Measurements from ENCODE around the gene MFSD2A.

MFSD2A gene

DNA sequence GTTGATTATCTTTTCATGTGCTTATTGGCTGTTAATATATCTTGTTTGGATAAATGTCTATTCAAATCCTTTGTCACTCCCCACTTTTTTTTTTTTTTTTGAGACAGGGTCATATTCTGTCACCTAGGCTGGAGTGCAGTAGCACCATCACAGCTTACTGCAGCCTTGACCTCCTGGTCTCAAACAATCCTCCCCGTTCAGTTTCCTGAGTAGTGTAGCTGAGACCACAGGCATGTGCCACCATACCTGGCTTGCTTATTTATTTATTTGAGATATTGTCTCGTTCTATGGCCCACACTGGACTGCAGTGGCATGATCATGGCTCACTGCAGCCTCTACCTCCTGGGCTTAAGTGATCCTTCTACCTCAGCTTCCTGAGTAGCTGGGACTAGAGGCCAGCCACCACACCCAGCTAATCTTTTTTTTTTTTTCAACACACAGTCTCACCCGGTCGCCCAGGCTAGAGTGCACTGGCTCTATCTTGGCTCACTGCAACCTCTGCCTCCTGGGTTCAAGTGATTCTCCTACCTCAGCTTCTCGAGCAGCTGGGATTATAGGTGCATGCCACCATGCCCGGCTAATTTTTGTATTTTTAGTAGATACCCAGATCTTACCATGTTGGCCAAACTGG is 39.3 kb upstream of the MFSD2A start:
- TF ChIP-seq, protein P1, sequence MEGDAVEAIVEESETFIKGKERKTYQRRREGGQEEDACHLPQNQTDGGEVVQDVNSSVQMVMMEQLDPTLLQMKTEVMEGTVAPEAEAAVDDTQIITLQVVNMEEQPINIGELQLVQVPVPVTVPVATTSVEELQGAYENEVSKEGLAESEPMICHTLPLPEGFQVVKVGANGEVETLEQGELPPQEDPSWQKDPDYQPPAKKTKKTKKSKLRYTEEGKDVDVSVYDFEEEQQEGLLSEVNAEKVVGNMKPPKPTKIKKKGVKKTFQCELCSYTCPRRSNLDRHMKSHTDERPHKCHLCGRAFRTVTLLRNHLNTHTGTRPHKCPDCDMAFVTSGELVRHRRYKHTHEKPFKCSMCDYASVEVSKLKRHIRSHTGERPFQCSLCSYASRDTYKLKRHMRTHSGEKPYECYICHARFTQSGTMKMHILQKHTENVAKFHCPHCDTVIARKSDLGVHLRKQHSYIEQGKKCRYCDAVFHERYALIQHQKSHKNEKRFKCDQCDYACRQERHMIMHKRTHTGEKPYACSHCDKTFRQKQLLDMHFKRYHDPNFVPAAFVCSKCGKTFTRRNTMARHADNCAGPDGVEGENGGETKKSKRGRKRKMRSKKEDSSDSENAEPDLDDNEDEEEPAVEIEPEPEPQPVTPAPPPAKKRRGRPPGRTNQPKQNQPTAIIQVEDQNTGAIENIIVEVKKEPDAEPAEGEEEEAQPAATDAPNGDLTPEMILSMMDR (IDR thresholded peaks at IDR 0.05; ENCODE audit: low read depth, low read length), result no peak
- no peak for DNase-seq (ENCODE audit: low read depth, low spot score)
- in situ Hi-C loops (cut with HindIII; ENCODE audit: low sequenced_read_pairs), result no loop called here
- no peak overlapping the region for H3K4me3 ChIP-seq (ENCODE audit: low read depth, low read length)

DNA sequence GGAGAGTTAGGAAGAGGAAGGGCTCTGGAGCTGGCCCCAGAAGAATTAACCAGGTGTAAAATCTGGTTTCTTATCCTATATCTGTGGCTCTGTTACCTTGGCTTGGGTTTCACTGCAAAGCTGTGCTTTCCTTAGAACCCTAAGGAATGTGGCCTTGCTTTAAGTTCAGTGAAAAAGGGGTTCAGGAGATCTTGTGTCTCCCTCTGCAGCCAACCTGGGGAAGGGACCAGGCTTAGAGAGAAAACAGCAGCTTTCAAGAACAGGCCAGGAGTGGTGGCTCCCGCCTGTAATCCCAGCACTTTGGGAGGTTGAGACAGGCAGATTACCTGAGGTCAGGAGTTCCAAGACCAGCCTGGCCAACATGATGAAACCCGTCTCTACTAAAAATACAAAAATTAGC is 37.1 kb upstream of the MFSD2A start:
- in situ Hi-C loops (cut with HindIII; ENCODE audit: low sequenced_read_pairs), result no loop called here
- DNase-seq (ENCODE audit: low read depth, low spot score), result no peak
- H3K4me3 ChIP-seq (ENCODE audit: low read depth, low read length), result no peak overlapping the region
- TF ChIP-seq, protein P1 (IDR thresholded peaks at IDR 0.05; ENCODE audit: low read depth, low read length), result no peak

DNA sequence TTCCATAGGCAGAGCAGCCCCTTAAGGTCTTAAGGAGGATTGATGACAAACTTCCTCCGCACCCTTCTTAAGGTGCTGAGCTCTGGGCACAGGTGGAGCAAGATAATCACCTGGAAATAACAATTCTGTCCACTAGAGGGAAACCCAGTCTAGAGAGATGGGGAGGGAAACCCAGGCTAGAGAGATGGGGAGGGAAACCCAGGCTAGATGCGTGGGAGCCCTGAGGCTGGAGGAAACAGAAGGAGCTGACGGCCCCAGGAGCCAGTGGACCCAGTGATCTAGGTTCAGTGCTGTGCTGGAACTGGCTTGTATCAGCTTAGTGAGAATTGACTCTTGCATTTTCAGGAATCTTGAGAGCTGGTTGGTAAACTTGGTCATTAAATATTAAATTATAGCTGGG is 35.4 kb upstream of the MFSD2A start:
- TF ChIP-seq, protein P1 (IDR thresholded peaks at IDR 0.05; ENCODE audit: low read depth, low read length), result peak; percentile 53
- peak; percentile 28 for DNase-seq (ENCODE audit: low read depth, low spot score)
- no peak overlapping the region for H3K4me3 ChIP-seq (ENCODE audit: low read depth, low read length)
- in situ Hi-C loops (cut with HindIII; ENCODE audit: low sequenced_read_pairs), result no loop called here

DNA sequence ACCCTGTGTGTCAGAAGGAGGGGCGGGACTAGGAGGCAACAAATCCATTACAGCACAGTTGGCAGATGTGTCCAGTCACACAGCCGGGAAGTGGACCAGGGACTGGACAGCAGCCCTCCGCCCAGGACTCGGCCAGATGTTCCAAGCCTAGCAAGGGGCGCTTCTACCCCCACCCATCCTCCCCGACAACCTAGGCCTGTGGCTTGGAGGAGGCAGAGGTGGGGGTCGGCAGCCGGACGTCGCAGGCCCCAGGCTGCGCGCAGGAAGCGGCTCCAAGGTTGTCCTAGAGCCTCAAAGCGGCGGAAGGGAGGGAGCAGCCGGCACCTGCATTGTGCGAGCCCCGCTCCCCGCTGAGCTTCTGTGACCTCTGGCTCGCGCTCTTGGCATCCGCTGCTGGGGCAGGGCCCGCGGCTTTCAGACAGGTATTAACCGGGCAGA is 32.7 kb upstream of the MFSD2A start:
- H3K4me3 ChIP-seq (ENCODE audit: low read depth, low read length), result no peak overlapping the region
- no peak for DNase-seq (ENCODE audit: low read depth, low spot score)
- in situ Hi-C loops (cut with HindIII; ENCODE audit: low sequenced_read_pairs), result no loop called here
- TF ChIP-seq, protein P1 (IDR thresholded peaks at IDR 0.05; ENCODE audit: low read depth, low read length), result no peak

DNA sequence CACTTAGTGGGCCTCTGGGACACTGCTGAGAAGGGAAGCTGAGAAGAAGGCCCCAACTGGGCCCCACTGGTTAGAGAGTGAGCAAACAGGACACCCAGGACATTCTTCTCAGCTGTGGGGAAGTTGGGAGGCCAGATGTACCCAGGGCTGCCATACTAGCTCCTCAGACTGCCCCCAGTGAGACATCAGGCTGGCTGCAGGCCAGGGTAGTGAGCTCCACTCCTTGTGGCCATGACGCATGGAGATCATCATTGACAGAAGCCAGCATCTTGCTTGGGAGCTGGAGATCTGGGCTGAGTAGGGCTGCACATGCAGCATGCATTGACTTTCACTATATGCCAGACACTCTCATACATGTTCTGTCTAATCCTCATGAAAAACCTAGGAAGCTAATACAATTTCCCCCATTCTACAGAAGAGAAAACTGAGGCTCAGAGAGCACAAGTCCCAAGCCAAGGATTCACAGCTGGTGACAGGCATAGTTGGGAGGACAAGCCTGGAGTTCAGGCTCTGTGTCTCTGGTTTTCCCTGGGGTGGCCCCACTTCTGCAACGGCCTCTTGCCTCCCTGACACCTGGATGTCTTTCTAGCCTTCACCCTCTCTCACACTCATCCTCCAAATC is 29.1 kb upstream of the MFSD2A start:
- TF ChIP-seq, protein P1 (IDR thresholded peaks at IDR 0.05; ENCODE audit: low read depth, low read length), result no peak
- no peak for DNase-seq (ENCODE audit: low read depth, low spot score)
- in situ Hi-C loops (cut with HindIII; ENCODE audit: low sequenced_read_pairs), result no loop called here
- H3K4me3 ChIP-seq (ENCODE audit: low read depth, low read length), result no peak overlapping the region

DNA sequence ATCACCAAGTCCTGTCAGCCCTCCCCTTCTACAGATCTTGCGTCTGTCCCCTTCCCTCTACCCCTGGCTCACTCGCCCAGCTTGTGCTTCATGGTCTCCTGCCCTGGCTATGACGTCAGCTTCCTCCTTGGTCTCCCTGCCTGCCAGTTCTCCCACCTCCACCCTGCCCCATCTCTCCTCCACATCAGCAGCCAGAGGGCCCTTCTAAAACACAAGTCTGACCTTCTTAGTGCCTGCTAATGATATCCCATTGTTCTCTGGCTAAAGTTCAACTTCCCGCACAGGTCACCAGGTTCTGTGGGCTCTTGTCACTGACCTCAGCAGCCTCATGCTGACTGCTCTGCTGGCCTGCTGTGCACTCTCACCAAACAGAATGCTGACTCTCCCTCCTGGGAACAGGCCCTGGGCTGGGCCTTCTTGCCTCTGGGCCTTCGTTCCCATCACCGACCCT is 28.6 kb upstream of the MFSD2A start:
- DNase-seq (ENCODE audit: low read depth, low spot score), result peak; percentile 35

More for the DNA sequence above, 28.6 kb upstream of the MFSD2A start:
- TF ChIP-seq, protein P1 (IDR thresholded peaks at IDR 0.05; ENCODE audit: low read depth, low read length), result no peak
- no peak overlapping the region for H3K4me3 ChIP-seq (ENCODE audit: low read depth, low read length)
- in situ Hi-C loops (cut with HindIII; ENCODE audit: low sequenced_read_pairs), result no loop called here
